Measurements from ENCODE around the gene SIRPA.

GRCh38 chr20:1853473-1853872, 41.7 kb upstream of the SIRPA start:
- TF ChIP-seq EP300 (conservative IDR thresholded peaks at IDR 0.05; ENCODE audit: poor library complexity, severe bottlenecking) (no peak), CTCF (IDR thresholded peaks at IDR 0.05; ENCODE audit: poor library complexity, severe bottlenecking) (no peak), POLR2AphosphoS5 (IDR thresholded peaks at IDR 0.05) (no peak)

Measured in neural cell (in vitro differentiated cells).